Prostate gland (tissue), 2 donors: ENCODE data around the gene BCAN. TPM values are rescaled to one million over a fixed set of nuclear protein-coding genes. Genes with fewer than 3 reads are reported as not detected.

Experiments used
- DNase-seq: peaks from one replicate; pipeline ENCODE4 v3.0.0-alpha.2; 2019; ENCODE audit warnings: low spot score
- H3K27ac ChIP-seq, 2 donors: fragments of 200-600 bp; sonication (generic); 2 replicates each; pipeline ENCODE4 v1.5.1; 2017 to 2019
- H3K27me3 ChIP-seq: fragments of 200-600 bp; sonication (generic); replicated peaks from 2 replicates; pipeline ENCODE4 v1.5.1; 2019; ENCODE audit not compliant: insufficient read depth
- H3K36me3 ChIP-seq, 2 donors: fragments of 200-600 bp; sonication (generic); 1 replicate in 1 of 2; 2 replicates in 1 of 2; pipeline versions ENCODE4 v1.5.1 to v1.8.1; 2017 to 2019
- H3K4me1 ChIP-seq: fragments of 200-600 bp; sonication (generic); replicated peaks from 2 replicates; pipeline ENCODE4 v1.5.1; 2019
- H3K4me3 ChIP-seq, 2 donors: fragments of 200-600 bp; sonication (generic); 2 replicates each; pipeline ENCODE4 v1.5.1; 2017 to 2019
- H3K9me3 ChIP-seq: fragments of 200-600 bp; sonication (generic); 2 replicates; pipeline ENCODE4 v1.5.1; 2017
- CTCF ChIP-seq, 4 experiments: fragments of 200-600 bp in 2 of 4; fragments of 450-650 bp in 2 of 4; sonication (generic) in 2 of 4; IDR thresholded peaks; 1 replicate in 3 of 4; 2 replicates in 1 of 4; pipeline ENCODE4 v1.5.1; 2016 to 2019; ENCODE audit warnings: antibody characterized with exemption in 4 of 4, mild to moderate bottlenecking in 2 of 4, moderate library complexity in 2 of 4
- POLR2A ChIP-seq: fragments of 450-650 bp; IDR thresholded peaks from one replicate; pipeline ENCODE4 v1.6.1; 2016; ENCODE audit warnings: antibody characterized with exemption, mild to moderate bottlenecking
- POLR2AphosphoS5 ChIP-seq: sonication (generic); formaldehyde crosslinking; IDR thresholded peaks from one replicate; pipeline ENCODE4 v1.6.1; 2017; ENCODE audit warnings: antibody characterized with exemption
- WGBS: methylation state at CpG from one replicate; pipeline ENCODE4 v1.1.5; 2018; 5-methylcytosine and 5-hydroxymethylcytosine counted together
- intact Hi-C: fragments of 100-400 bp; cut with DNase I; formaldehyde crosslinking; loops from one replicate; pipeline ENCODE4 v1.14.2; 2022
- total RNA-seq, 2 donors: library from RNA; depleted of rRNA; stranded (reverse); fragments of >200 nt; gene quantifications; one replicate each; pipeline ENCODE4 v1.1.0, GENCODE V29; 2016

The BCAN gene
- total RNA-seq, 2 donors from 2014 or later: 4.9 TPM; not detected in 1

GRCh38 chr1:156639601-156640101 is 2.3 kb upstream of the BCAN start:
- H3K9me3 ChIP-seq: no peaks in the 10 kb centered on the region
- no peak for TF ChIP-seq CTCF (IDR thresholded peaks at IDR 0.05)
- no peak for TF ChIP-seq POLR2A
- no peak for TF ChIP-seq POLR2AphosphoS5
- DNase-seq: no peak
- H3K4me1 ChIP-seq: no peaks in the 10 kb centered on the region
- peaks cover 25% of the 10 kb centered on the region for H3K27me3 ChIP-seq
- H3K36me3 ChIP-seq: no peaks in the 10 kb centered on the region
- no peak overlapping the region for H3K4me3 ChIP-seq
- intact Hi-C loops: no loop called here
- 68% methylated on average over 6 of the region's 6 CpGs for WGBS
- H3K27ac ChIP-seq: no peak overlapping the region

GRCh38 chr1:156640842-156641706 is 843 bp upstream of the BCAN start:
- H3K27ac ChIP-seq: no peak overlapping the region
- no peaks in the 10 kb centered on the region for H3K4me1 ChIP-seq
- intact Hi-C loops: no loop called here
- TF ChIP-seq POLR2AphosphoS5 (no peak), POLR2A (no peak), CTCF (IDR thresholded peaks at IDR 0.05) (no peak)
- DNase-seq: no peak
- no peaks in the 10 kb centered on the region for H3K36me3 ChIP-seq
- H3K9me3 ChIP-seq: no peaks in the 10 kb centered on the region
- H3K27me3 ChIP-seq: peaks cover 31% of the 10 kb centered on the region
- no peak overlapping the region for H3K4me3 ChIP-seq
- 42% methylated on average over 6 of the region's 6 CpGs for WGBS

- peaks cover 31% of the 10 kb centered on the region for H3K27me3 ChIP-seq
Measured at GRCh38 chr1:156642265-156643048, 540 bp downstream of the BCAN start.

GRCh38 chr1:156643049-156643777 is 1.3 kb downstream of the BCAN start:
- Histone ChIP-seq H3K27ac (no peak overlapping the region), H3K36me3 (no peaks in the 10 kb centered on the region), H3K9me3 (no peaks in the 10 kb centered on the region), H3K27me3 (peaks cover 28% of the 10 kb centered on the region), H3K4me1 (no peaks in the 10 kb centered on the region), H3K4me3 (no peak overlapping the region)
- TF ChIP-seq POLR2AphosphoS5: no peak
- TF ChIP-seq CTCF (IDR thresholded peaks at IDR 0.05): no peak
- no peak for TF ChIP-seq POLR2A
- DNase-seq: no peak
- intact Hi-C loops: no loop called here
- WGBS: 71% methylated on average over 6 of the region's 7 CpGs

More at GRCh38 chr1:156642265-156643048, 540 bp downstream of the BCAN start:
- H3K27ac ChIP-seq: no peak overlapping the region
- intact Hi-C loops: no loop called here
- 18% methylated on average over 38 of the region's 40 CpGs for WGBS
- no peaks in the 10 kb centered on the region for H3K36me3 ChIP-seq
- no peaks in the 10 kb centered on the region for H3K4me1 ChIP-seq
- DNase-seq: no peak
- no peak for TF ChIP-seq POLR2AphosphoS5
- TF ChIP-seq POLR2A: no peak
- no peak for TF ChIP-seq CTCF (IDR thresholded peaks at IDR 0.05)
- no peaks in the 10 kb centered on the region for H3K9me3 ChIP-seq
- H3K4me3 ChIP-seq: peak overlapping the region; percentile 16 to 31
